Fibroblast of peridontal ligament (primary cell): ENCODE measurements around the gene EPAS1.
A peak's percentile ranks its signal among the peaks of the same experiment; 100 is the strongest.

Experiments
- DNase-seq: peaks from one replicate; pipeline ENCODE4 v3.0.0-alpha.2; 2010; ENCODE audit errors: extremely low read depth

EPAS1 gene

DNA sequence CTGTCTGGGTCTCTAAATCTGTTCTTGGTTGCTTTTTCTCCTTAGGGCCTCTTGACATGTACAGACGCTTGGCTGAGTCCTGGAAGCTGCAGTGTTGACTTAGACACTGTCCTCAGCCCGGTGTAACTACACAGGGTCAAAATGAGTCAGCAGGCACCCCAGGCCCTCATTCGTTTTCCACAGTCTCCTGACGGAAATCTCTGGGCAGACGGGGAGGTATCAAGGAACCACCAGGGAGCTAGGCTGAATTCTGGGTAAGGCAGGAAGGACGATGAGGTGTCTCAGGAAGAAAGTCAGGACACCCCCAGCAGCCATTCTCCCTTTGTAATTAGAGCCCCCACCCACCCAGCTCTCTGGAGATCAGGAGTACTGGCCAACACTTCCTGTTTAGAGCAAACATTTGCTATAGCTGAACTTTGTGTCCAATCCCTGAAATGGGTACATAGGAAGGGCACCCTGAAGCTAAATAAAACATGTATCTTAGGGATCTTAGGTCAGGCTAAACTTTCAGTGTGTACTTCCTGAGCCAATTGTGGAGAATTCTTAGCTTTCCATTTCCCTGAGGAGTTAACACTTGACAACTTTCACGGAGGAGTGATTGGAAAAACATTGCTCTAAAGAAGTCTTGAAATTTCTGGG lies 23.9 kb upstream of the EPAS1 start:
- no peak for DNase-seq

DNA sequence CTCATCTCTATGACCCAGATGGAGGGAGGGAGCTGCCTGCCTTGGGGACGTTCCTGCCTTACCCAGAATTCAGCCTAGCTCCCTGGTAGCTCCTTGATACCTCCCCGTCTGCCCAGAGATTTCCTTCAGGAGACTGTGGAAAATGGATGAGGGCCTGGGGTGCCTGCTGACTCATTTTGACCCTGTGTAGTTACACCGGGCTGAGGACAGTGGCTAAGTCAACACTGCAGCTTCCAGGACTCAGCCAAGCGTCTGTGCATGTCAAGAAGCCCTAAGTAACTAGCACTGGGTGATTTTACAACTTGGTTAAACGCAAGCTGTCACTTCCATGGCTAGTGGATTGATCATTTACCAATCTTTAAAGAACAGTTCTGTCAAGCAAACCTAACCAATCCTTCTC lies 23.3 kb upstream of the EPAS1 start:
- DNase-seq, result no peak

DNA sequence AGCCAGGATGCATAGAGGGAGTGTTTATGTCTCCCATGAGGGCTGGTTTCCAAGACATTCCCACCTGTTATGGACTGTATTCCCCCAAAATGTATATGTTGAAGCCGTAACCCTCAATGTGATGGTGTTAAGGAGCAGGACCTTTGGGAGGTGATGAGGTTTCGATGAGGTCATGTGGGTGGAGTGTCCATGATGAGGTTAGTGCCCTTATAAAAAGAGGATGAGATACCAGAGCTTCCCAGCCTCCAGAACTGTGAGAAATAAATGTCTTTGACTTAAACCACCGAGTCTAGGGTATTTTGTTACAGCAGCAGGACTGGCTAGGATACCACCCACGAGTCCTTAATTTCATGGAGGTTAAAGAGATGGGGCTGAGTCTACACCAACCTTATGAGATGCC lies 22.6 kb upstream of the EPAS1 start:
- DNase-seq, result no peak

DNA sequence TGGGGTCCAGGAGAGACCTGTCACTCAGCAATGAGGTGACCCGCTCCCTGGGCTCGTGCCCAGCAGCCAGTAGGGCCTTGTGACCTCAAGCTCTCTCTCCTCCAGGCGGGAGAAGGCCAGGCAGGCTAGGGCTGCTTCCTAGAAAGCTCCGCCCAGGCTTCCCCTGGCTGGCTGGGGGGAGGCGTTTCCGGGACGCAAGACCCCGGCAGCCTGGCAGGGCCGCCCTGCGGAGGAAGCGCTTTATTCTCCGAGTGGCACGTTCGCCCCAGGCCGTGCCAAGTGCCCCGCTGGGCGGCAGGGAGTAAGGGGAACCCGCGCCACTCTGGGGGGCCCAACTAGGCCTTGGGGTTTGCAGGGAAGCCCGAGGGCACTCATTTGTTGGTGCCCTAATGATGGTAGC lies 21.2 kb upstream of the EPAS1 start:
- no peak for DNase-seq

DNA sequence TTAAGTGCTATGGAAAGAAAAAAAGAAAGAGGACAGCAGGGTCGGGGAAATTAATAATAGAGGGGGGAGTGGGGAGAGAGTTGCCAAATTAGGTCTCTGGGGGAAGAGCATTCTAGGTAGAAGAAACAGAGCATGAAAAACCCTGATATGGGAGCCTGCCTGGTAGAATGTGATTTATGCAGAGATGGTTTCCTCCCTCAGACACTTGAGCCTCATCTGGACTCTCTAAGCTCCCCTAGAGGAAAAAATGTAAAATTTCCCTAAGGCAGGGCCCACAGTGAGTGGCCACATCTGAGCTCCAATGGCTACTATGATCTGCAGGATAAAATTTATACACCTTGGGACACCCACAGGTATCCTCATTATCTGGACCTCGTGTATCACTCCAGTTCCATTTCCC lies 20.6 kb upstream of the EPAS1 start:
- peak; percentile 39 for DNase-seq

DNA sequence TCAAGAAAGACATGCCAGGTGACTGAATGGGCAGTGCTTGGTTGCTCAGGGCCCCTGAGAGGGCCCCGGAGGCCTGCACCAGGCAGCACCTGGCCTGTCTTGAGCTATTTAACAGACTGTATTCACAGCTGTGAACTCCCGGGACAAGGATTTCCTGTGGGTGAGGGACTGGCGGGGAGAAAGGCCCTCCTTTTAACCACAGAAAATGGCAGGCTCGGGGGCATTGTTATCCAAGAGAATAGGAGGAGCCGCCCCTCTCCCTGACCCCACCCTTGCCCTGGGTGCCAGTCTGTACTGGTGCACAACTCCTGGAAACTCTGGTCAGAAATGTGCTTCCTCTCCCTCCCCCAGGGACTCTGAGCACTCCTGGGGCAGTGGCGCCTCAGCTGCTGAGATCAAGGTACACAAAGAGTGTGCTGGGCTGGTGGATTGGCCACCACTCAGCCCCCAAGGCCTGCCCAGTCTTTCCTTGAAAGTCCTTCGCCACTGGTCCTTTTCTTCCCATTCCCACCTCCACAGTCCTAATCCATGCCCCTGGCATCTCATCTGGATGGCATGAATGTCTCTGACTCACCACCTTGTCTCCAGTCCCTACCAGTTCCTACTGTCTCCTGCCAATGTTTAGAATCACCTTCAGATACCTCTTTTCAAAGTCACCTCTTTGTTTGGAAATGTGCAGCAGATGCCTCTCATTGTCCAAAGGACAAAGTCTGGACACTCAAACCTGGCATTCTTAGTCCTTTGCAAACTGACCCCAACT lies 19.6 kb upstream of the EPAS1 start:
- DNase-seq, result no peak

DNA sequence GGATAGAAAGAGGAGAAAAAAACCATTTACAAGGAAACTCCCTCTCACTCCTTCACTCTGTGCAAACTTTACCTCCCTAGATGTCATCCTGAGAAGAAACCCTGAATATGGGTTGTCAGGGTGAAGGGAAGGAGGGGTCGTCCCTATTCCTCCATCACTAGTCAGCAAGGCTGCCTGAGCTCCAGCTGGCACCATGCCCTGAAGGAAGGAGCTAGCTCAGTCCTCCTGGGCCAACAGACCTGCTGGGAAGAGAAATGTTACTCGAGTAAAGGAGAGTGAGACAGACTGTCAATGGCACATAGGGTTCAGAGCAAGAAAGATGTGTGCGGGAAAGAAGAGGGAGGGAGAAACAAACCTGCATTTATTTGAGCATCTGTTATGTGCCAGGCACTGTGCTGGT lies 18.3 kb upstream of the EPAS1 start:
- DNase-seq, result no peak

DNA sequence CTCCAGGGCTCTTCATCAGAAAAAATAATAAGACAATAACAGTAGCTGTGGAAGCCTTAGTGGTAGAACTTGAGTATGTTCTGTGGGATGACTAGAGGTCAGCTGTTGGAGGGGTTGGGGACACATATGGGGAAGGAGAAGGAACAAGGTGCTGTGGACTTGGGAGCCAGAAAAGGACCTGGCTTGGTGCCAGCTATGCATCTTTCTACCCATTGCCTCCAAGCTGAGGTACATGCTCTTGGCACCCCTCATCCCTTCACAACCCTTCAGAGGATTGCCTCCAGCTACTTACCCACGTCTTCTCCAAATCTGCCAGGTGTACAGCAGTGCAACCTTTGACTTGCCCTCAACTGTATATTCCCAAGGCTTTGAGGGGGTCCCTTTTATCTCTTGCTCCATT lies 15.3 kb upstream of the EPAS1 start:
- DNase-seq, result no peak

DNA sequence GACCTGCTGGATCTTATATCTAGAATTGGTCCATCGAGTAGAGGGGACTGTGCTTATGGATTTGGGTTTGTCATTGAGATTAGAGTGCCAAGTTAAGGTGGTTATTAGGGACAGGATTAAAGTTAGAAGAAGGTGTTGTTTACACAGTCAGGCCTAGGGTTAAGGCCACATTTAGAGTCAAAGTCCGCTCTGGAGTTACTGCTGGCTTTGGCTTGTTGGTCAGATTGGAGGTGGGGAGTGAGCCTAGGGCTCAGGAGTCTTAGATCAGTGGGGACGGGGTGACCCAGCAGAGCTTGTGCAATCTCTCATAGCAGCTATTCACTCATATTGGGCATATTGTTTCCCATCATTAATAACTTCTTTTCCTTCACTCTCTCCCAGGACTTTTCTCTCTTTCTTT lies 13.5 kb upstream of the EPAS1 start:
- DNase-seq, result no peak

DNA sequence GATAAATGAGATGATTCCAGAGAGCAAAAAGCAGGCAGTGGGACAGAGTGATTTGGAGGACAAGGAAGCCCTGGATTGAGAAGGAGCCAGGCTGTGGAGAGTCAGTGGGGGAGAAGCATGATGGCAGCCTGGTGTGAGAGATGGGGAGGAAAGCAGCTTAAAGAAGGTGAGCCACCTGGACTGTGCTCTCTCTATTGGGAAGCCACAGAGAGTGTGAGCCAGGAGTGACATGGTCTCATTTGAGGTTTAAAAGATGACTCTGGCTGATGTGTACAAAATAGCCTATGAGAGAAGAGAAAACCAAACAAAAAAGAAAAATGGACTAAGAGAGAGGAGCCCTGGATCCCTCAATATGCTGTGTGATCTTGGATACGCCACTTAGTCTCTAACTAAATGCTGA lies 12.9 kb upstream of the EPAS1 start:
- DNase-seq, result no peak

DNA sequence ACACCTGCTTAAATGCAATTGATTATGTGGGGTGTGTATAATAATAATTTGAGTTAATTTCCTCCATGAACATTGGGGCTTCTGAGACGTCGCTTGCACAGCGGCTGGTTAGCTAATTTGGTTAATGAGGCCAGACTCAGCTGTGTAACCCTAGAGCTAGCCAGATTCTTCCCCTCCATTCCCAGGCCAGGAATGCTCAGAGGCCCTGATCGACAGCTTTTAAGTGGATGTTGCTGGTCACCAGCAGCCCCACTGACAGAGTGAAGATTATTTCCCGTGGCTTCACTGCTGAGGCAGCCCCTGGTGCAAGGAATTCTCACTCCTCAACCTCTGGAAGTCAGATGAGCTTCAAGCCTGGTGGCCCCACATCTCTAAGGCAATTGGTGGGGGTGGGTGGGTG lies 12.4 kb upstream of the EPAS1 start:
- no peak for DNase-seq

DNA sequence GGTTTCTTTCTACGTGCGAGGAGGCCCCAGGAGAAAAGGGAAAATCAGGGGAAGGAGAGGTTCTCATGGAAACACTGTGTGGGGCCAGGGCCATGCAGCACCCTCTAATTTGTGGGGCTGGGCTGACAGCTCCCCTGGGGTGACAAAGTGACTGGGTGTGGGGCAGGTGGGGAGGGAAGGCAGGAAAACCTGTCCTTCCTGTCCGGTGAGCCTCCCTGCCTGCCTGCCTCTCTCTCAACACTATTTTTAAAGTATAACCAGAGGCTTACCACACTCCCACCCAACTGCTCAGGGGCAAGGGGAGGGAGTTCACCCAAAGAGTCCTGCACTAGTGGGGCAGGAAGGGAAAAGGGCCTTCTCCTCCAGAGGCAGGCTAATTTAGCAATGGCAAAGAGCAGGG lies 10.5 kb upstream of the EPAS1 start:
- no peak for DNase-seq

DNA sequence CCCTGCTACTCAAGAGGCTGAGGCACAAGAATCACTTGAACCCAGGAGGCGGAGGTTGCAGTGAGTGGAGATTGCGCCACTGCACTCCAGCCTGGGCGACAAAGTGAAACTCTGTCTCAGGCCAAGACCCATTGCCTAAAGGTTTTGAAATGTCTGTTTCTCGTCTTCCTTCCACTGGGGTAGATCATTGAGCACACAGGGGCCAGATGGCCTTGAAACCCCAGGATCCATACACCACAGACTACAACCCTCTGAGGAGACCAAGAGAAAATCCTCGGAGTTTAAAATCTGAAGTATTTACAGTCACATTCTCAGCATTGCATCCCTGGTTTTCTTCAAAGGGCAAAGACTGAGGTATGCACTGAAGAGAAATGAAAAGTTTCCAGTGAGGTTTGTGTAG lies 7.1 kb upstream of the EPAS1 start:
- no peak for DNase-seq

DNA sequence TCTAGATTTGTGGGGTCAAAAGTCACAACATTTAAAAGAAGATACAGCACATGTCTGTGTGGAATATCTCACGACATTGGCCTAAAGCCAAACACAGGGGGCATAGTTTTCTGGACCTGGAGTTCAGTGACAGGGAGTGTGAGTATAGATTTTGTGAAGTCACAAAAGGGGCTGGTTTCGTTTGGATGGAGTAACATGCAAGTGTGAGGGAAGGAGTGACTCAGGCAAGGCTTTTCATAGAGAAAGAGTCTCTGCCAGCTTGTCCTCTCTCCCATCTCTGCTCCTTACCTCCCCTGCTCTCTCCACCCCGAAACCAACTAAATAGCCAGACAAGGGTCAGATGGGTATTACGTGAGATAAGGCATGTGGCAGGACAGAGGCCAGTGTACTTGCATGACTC lies 3.7 kb upstream of the EPAS1 start:
- DNase-seq, result no peak

DNA sequence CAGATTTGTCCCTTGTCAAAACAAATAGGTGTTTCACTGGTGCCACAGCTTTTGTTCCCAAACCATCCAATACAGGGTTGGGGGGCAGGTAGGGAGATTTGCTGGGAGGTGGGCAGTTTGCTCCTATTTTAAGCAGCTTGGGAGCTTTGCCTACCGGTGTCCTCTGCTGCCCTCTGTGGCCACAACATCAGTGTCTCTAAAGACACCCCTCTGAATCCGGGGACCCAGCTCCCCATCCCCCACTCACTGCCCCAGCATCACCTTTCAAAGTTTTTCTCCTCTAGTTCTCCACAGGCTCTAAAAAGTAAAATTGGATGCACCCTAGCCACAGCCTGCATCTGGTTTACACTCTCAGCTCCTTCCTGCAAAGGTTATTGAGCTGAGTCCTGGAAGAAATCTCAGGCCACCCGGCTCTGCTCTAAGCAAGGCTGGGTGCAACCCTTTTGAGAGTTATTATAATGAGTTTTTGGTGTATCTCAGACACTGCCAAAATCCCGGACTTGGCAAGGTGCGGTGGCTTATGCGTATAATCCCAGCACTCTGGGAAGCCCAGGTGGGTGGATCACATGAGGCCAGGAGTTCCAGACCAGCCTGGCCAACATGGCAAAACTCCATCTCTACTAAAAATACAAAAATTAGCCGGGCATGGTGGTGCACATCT lies 2.9 kb upstream of the EPAS1 start:
- DNase-seq, result no peak

DNA sequence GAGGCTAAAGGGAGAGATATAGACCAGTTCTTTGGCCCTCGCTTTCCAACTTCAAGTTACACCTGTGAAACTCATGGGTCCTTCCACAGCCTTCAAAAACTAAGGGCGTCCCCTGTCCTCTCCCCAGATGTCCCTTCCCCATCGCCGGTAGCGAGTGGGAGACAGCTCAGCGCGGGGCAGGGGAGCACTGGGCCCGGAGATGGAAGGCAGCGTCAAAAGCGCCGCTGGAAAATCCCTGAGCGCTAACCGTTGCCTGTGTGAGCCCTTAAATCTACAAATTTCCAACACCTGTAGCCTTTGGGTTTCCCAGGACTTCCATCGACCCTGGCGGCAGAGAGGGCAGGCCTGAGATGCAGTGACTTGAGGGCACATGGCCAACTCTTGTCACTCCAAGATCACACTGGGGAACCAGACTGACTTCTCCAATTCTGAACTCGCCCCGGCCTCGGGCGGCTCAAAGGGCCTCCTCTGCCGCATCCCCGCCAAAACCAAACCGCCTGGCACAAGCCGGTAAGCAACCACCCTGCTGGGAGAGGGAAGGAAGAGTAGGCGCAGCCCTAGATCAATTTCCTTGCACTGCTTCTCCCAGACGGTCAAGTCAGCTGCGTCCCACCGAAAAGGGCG lies 879 bp upstream of the EPAS1 start:
- peak; percentile 46 for DNase-seq

DNA sequence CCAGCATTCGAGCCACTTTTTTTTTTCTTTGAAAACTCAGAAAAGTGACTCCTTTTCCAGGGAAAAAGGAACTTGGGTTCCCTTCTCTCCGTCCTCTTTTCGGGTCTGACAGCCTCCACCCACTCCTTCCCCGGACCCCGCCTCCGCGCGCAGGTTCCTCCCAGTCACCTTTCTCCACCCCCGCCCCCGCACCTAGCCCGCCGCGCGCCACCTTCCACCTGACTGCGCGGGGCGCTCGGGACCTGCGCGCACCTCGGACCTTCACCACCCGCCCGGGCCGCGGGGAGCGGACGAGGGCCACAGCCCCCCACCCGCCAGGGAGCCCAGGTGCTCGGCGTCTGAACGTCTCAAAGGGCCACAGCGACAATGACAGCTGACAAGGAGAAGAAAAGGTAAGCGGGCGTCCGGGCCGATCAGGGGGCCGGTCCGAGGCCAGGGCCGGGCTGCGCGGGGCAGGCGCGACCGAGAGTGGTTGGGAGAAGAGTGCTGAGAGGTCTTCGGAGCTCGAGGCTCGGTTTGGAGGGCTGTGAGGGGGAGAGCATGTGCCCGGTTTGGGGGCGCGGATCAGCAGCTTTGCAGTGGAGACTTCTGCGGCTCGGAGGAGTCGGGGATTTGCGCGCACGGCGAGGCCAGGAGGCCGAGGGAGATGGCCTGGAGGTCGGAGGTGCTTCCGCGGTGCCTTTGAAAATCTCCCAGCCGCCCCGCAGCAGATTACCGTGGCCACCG lies 502 bp downstream of the EPAS1 start:
- DNase-seq, result no peak

DNA sequence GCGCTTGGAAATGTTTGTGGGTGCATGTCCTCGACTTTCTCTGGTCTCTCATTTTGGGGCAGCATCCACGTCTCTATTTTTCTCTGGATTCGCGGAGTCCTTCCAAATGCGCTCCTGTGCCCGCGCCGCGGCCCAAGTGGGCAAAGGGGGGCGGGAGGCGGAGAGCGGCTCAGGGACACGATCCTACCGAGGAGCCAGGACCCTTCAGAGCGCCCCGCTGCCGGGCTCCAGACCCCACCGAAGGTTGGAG lies 990 bp downstream of the EPAS1 start:
- DNase-seq, result no peak

DNA sequence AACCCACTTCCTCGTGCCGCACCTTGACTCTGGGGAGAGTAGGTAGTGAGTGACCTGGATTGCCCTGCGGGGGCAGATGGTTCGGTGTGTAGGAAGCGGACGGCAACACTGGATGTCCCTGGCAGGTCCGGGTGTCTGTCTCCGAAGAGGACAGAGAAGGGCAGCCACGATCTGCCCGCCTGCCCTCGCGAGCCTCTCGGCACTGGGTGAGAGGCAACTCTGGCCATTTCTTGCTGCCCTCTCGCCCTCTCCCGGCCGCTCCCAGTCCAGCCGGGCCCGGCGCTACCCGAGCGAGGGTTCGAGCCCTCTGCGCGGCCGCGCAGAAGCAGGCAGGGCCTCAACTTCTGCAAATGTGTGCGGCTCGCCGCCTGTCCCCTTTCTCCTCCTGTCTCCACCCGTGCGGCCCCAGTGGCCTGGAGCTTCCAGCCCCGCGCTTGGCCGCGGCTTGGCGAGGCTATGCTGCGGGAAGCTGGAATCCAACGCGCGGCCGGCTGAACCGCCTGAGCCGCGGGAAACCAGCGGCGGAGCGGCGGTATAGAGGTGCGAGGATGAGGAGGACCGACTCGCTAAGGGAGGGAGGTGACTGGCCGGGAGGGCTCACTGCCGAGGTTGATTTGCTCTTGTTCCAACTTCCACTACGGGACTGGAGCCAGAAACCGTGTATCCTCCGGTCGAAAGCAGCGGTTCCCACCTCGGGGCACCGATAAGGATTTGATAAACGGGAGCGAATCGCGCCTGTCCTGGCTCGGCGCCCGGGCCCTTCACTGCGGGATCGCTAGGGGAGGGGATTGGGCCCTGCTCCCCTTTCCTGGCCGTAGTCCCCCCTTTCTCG lies 1.5 kb downstream of the EPAS1 start:
- DNase-seq, result peak; percentile 50

DNA sequence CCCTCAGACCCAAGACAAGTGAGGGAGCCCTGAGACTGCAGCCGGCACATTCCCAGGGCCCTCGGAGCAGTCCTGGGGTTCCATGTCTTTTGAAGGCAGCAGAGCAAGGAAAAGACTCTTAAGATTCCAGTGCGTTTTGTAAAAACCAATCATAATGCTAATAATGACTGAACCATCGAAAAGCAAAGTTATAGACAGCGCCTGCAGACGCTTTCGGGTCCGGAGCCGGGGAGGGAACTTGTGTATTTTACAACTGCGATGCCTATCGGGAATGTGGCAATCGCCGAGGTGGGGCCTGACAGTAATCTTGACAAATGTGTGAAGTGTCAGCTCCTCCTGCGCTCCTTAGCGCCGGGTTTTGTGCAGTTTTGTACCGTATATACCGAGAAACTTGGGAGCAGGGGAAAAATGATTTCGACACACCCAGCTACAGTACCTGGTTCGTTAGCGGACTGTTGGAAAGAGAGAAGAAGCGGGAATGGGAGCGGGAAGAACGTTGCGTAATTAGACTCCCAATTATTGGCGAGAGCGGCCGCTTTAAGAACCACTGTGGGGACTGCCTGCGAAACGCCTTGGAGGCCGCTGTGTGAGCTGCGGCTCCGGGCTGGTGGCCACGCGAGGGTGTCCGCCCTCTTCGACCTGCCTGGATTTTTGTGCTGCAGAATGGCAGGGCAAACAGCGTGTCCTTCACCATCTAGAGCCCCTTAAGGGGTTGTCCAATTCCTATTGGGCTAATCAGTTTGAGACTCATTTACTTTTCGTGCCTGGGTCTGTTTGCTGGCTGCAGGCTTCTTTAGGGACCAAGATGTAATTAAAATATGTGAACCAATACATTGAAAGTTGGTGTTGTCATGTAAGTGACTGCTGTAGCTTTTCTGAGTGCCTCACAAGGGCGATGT lies 2.4 kb downstream of the EPAS1 start:
- peak; percentile 75 for DNase-seq
